GM12878 (cell line): ENCODE results near the gene NAA60. TPM values are rescaled to one million over a fixed set of nuclear protein-coding genes. Genes with fewer than 3 reads are reported as not detected.
A peak's percentile ranks its signal among the peaks of the same experiment; 100 is the strongest.

Source experiments
- ATAC-seq: fragments of 200-7000 bp; cut with Tn5 transposase; 3 replicates; pipeline ENCODE4 v1.9.1; 2020; ENCODE audit warnings: mild to moderate bottlenecking, moderate library complexity
- BruUV-seq: library from RNA; stranded (reverse); fragments of 400-500 nt; replicated peaks from 2 replicates; lab custom pipeline; 2021; lab: Mats Ljungman, UMichigan
- CTCF ChIA-PET: fragments of 300-600 bp; sonication (Branson Sonifier 250); formaldehyde crosslinking; extraction: SDS; loops from one replicate; lab custom pipeline; 2021; ENCODE audit warnings: inconsistent platforms; lab: Yijun Ruan, JAX
- POLR2A ChIA-PET: fragments of 350-600 bp; formaldehyde crosslinking; extraction: SDS; loops from one replicate; lab custom pipeline; 2021; ENCODE audit warnings: inconsistent platforms; lab: Charles Lee
- RAD21 ChIA-PET: fragments of 300-600 bp; sonication (Branson Sonifier 250); formaldehyde crosslinking; loops from one replicate; lab custom pipeline; 2023; ENCODE audit warnings: antibody characterized with exemption; ENCODE audit not compliant: unreplicated experiment; lab: Charles Lee
- SMC1A ChIA-PET: fragments of 300-600 bp; sonication (Branson Sonifier 250); formaldehyde crosslinking; loops from one replicate; lab custom pipeline; 2023; ENCODE audit not compliant: unreplicated experiment, uncharacterized antibody; lab: Charles Lee
- DNase-seq: peaks from one replicate; pipeline ENCODE4 v3.0.0-alpha.2; 2011; ENCODE audit warnings: low read depth, low spot score
- FAIRE-seq: peaks from 3 replicates; lab custom pipeline; 2011; peaks lifted over from hg19 to GRCh38; lab: Jason Lieb, UNC
- H2AFZ ChIP-seq: 2 replicates; pipeline ENCODE4 v1.6.0; 2011; ENCODE audit warnings: low read depth, low read length, control low read depth; ENCODE audit not compliant: control insufficient read depth
- H3K27ac ChIP-seq: 2 replicates; pipeline ENCODE4 v1.5.1; 2011; ENCODE audit warnings: control low read depth; ENCODE audit not compliant: control insufficient read depth, insufficient read depth
- H3K27me3 ChIP-seq, 2 experiments: replicated peaks in 1 of 2; 2 replicates each; pipeline versions ENCODE4 v1.6.0 to v1.6.1; 2011; ENCODE audit warnings: low read length in 1 of 2; ENCODE audit not compliant: control insufficient read depth in 2 of 2, insufficient read depth in 2 of 2
- H3K36me3 ChIP-seq, 2 experiments: 2 replicates each; pipeline ENCODE4 v1.5.1; 2011; ENCODE audit warnings: low read length in 1 of 2; ENCODE audit not compliant: control insufficient read depth in 2 of 2, insufficient read depth in 2 of 2
- H3K4me1 ChIP-seq: 2 replicates; pipeline ENCODE4 v1.6.1; 2011; ENCODE audit warnings: mild to moderate bottlenecking, low read length, moderate library complexity, mixed read lengths; ENCODE audit not compliant: control insufficient read depth, insufficient read depth
- H3K4me2 ChIP-seq: 2 replicates; pipeline ENCODE4 v1.6.0; 2011; ENCODE audit warnings: control low read depth; ENCODE audit not compliant: control insufficient read depth, insufficient read depth
- H3K4me3 ChIP-seq: fragments of 200-600 bp; sonication (generic); 2 replicates; pipeline ENCODE4 v1.5.1; 2016
- H3K79me2 ChIP-seq: 2 replicates; pipeline ENCODE4 v1.6.0; 2011; ENCODE audit warnings: low read length; ENCODE audit not compliant: control insufficient read depth, insufficient read depth
- H3K9ac ChIP-seq: 2 replicates; pipeline ENCODE4 v1.8.0; 2011; ENCODE audit warnings: low read length, control low read depth, mixed read lengths; ENCODE audit not compliant: control insufficient read depth, insufficient read depth
- H3K9me3 ChIP-seq: replicated peaks from 3 replicates; pipeline ENCODE4 v1.5.1; 2011; ENCODE audit warnings: mild to moderate bottlenecking, low read length; ENCODE audit not compliant: control insufficient read depth, insufficient read depth
- H4K20me1 ChIP-seq: 2 replicates; pipeline ENCODE4 v1.6.0; 2011; ENCODE audit not compliant: control insufficient read depth, insufficient read depth
- EP300 ChIP-seq, 2 experiments: fragments of 150-350 bp in 1 of 2; IDR thresholded peaks; 2 replicates each; pipeline ENCODE4 v1.6.1; 2011 to 2012; ENCODE audit warnings: low read depth in 2 of 2, low read length in 2 of 2, borderline replicate concordance in 1 of 2, improper control_type of control experiment in 1 of 2, inconsistent platforms in 1 of 2; ENCODE audit not compliant: control insufficient read depth in 1 of 2
- POLR2A ChIP-seq: IDR thresholded peaks from 2 replicates; pipeline ENCODE4 v1.6.1; 2011; ENCODE audit warnings: low read depth, mild to moderate bottlenecking, low read length
- WGBS: methylation state at CpG from one replicate; pipeline ENCODE4 v1.1.6; 2016; ENCODE audit warnings: low lambda C conversion rate; ENCODE audit not compliant: insufficient replicate concordance, insufficient coverage; ENCODE audit errors: missing lambda C conversion rate; 5-methylcytosine and 5-hydroxymethylcytosine counted together
- in situ Hi-C: fragments of 300-500 bp; cut with MboI; formaldehyde crosslinking; loops from 9 replicates; pipeline ENCODE4 v1.14.3; 2018; ENCODE audit warnings: mixed read lengths
- intact Hi-C: fragments of 100-400 bp; cut with micrococcal nuclease; formaldehyde crosslinking; loops from one replicate; pipeline ENCODE4 v1.14.2; 2022; ENCODE audit not compliant: unreplicated experiment
- polyA plus RNA-seq, 11 experiments: library from polyadenylated mRNA; depleted of rRNA in 4 of 11; unstranded in 6 of 11; stranded (reverse) in 5 of 11; fragments of >200 nt; fragmentation: Nextera tagmentation in 4 of 11; fragmentation: Illumina TruSeq in 1 of 11; extraction: Ambion mirVana in 4 of 11; extraction: Trizol in 1 of 11; gene quantifications; 1 replicate in 1 of 11; 2 replicates in 10 of 11; pipeline versions ENCODE4 v1.2.1 to v1.2.3, GENCODE V29; 2011 to 2016; ENCODE audit warnings: inconsistent platforms in 2 of 11, missing spikeins in 2 of 11, low read depth in 1 of 11
- total RNA-seq, 4 experiments: library from RNA; depleted of rRNA in 3 of 4; stranded (reverse); fragments of >200 nt in 3 of 4; fragmentation: Illumina TruSeq in 1 of 4; extraction: Trizol in 1 of 4; gene quantifications; 2 replicates each; pipeline versions ENCODE4 v1.2.1 to v1.2.3, GENCODE V29; 2013 to 2021
- TF ChIP-seq, protein P1 (sequence below): fragments of 450-650 bp; IDR thresholded peaks from 2 replicates; pipeline ENCODE4 v1.6.1; 2017; ENCODE audit warnings: mild to moderate bottlenecking, low read depth, inconsistent platforms; ENCODE audit not compliant: poor library complexity, severe bottlenecking
- TF ChIP-seq, protein P2 (sequence below): fragments of 450-650 bp; IDR thresholded peaks from 2 replicates; pipeline ENCODE4 v1.6.1; 2017; ENCODE audit warnings: mild to moderate bottlenecking, moderate library complexity

The NAA60 gene
- total and polyA plus RNA-seq, 10 of the 15 experiments (the other 5 are each of a cell fraction or from before 2014, with no cell fraction given), result 6.2 to 43.1 (median 34.6) TPM

DNA sequence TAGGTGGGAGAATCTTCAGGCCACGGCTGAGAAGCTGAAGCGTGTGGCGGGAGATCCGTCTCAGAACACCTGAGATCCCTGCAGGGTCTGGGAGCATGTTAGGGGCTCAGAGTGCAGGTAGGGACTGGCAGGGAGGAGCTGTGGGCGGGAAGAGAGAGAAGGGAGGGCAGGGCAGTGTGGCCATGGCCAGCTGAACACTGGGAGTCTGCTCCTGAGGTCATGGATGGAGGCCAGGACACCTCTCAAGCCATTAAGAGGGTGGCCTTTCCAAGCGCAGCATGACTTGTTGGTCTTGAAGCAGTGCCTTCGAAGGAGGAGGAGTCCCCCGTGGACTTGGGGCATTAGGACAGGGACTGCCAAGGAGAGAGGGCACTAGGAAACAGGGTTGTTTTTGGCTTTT lies 23.7 kb downstream of the NAA60 start:
- WGBS, result 91% methylated on average over 8 of the region's 8 CpGs

More for the DNA sequence above, 23.7 kb downstream of the NAA60 start:
- Histone ChIP-seq H3K4me1 (peaks cover 4% of the 10 kb centered on the region; the same call in 1 of the 2 replicates), H3K27ac (no peak overlapping the region)
- TF ChIP-seq, protein P1, sequence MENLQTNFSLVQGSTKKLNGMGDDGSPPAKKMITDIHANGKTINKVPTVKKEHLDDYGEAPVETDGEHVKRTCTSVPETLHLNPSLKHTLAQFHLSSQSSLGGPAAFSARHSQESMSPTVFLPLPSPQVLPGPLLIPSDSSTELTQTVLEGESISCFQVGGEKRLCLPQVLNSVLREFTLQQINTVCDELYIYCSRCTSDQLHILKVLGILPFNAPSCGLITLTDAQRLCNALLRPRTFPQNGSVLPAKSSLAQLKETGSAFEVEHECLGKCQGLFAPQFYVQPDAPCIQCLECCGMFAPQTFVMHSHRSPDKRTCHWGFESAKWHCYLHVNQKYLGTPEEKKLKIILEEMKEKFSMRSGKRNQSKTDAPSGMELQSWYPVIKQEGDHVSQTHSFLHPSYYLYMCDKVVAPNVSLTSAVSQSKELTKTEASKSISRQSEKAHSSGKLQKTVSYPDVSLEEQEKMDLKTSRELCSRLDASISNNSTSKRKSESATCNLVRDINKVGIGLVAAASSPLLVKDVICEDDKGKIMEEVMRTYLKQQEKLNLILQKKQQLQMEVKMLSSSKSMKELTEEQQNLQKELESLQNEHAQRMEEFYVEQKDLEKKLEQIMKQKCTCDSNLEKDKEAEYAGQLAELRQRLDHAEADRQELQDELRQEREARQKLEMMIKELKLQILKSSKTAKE, result no peak
- TF ChIP-seq POLR2A, result 0 out of 2 replicates have a peak, but pooled peaks have one; percentile 16
- TF ChIP-seq, protein P2, sequence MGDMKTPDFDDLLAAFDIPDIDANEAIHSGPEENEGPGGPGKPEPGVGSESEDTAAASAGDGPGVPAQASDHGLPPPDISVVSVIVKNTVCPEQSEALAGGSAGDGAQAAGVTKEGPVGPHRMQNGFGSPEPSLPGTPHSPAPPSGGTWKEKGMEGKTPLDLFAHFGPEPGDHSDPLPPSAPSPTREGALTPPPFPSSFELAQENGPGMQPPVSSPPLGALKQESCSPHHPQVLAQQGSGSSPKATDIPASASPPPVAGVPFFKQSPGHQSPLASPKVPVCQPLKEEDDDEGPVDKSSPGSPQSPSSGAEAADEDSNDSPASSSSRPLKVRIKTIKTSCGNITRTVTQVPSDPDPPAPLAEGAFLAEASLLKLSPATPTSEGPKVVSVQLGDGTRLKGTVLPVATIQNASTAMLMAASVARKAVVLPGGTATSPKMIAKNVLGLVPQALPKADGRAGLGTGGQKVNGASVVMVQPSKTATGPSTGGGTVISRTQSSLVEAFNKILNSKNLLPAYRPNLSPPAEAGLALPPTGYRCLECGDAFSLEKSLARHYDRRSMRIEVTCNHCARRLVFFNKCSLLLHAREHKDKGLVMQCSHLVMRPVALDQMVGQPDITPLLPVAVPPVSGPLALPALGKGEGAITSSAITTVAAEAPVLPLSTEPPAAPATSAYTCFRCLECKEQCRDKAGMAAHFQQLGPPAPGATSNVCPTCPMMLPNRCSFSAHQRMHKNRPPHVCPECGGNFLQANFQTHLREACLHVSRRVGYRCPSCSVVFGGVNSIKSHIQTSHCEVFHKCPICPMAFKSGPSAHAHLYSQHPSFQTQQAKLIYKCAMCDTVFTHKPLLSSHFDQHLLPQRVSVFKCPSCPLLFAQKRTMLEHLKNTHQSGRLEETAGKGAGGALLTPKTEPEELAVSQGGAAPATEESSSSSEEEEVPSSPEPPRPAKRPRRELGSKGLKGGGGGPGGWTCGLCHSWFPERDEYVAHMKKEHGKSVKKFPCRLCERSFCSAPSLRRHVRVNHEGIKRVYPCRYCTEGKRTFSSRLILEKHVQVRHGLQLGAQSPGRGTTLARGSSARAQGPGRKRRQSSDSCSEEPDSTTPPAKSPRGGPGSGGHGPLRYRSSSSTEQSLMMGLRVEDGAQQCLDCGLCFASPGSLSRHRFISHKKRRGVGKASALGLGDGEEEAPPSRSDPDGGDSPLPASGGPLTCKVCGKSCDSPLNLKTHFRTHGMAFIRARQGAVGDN, result no peak
- no peak for TF ChIP-seq EP300 (IDR thresholded peaks at IDR 0.05; ENCODE audit: borderline replicate concordance in 1 of 2, control insufficient read depth in 1 of 2, low read depth in 2 of 2, low read length in 2 of 2)
- TF ChIP-seq, all 136 proteins: peak for 1
- Histone ChIP-seq H4K20me1 (0 out of 2 replicates have a peak, but pooled peaks cover 2% of the 10 kb centered on the region), H3K36me3 (peaks cover 5 to 12% of the 10 kb centered on the region in 2 experiments), H3K79me2 (peaks cover 57% of the 10 kb centered on the region), H3K9me3 (peaks cover 7% of the 10 kb centered on the region; the same call in 2 of the 3 replicates), H2AFZ (no peak overlapping the region), H3K4me2 (no peak overlapping the region), H3K27me3 (no peaks in the 10 kb centered on the region), H3K4me3 (no peak overlapping the region), H3K9ac (no peak overlapping the region)
- ATAC-seq, result no peak
- ChIA-PET POLR2A (no interaction called here), SMC1A (no interaction called here), CTCF (no interaction called here), RAD21 (no interaction called here)
- in situ Hi-C loops (no loop called here), intact Hi-C loops (no loop called here)
- no TSS peak for BruUV-seq
- FAIRE-seq, result no peak
- no peak for DNase-seq
